Stimulated activated CD4-positive, alpha-beta T cell treated with anti-CD3 and anti-CD28 coated beads, Interleukin-1b, Interleukin-23, amount 100 ng/mL, for 24 hours (primary cell): ENCODE results near the gene NT5C1B.
"Not testable (repeated sequence)": the region's sequence is repeated elsewhere in the genome, so short reads cannot be mapped to it uniquely, and the experiment has no call there.

Experiments
- DNase-seq, 4 experiments: peaks; one replicate each; pipeline ENCODE4 v3.0.0-alpha.2; 2020; ENCODE audit warnings: low read depth in 4 of 4, low spot score in 1 of 4

The NT5C1B gene

DNA sequence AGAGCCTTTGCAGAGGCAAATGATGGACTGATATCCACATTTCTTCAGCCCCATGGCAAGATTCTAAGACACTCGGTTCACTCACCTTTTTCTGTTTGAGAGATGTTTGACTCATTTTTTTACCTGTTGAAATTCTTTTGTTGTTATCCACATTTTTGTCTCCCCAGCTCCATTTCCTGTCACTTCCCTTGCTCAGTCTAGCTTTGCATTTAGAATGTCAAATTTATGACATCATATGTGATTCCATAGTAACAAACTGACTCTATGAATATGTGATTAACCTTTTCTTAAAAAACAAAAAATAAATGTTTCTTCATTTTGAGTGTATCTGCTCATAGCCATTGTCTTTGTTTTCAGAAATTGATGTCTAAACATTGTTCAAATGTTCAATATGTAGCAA, at the start of gene NT5C1B:
Gene NT5C1B, minus strand, starts transcription at position 216 of the 400 bp plus-strand sequence. Its CDS starts 101 bp downstream, at position 115.
- no peak for DNase-seq

DNA sequence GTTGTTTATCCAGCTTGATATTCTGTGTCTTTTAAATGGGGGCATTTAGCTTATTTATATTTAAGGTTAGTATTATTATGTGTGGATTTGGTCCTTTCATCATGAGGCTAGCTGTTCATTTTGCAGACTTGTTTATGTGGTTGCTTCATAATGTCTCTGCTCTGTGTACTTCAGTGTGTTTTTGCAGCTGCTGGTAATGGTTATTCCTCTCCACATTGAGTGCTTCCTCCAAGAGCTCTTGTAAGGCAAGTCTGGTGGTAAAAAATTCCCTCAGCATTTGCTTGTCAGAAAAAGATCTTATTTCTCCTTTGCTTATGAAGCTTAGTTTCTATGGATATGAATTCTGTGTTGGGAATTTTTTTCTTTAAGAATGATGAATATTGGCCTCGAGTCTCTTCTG, 47.8 kb upstream of the NT5C1B start:
- DNase-seq, result no peak

DNA sequence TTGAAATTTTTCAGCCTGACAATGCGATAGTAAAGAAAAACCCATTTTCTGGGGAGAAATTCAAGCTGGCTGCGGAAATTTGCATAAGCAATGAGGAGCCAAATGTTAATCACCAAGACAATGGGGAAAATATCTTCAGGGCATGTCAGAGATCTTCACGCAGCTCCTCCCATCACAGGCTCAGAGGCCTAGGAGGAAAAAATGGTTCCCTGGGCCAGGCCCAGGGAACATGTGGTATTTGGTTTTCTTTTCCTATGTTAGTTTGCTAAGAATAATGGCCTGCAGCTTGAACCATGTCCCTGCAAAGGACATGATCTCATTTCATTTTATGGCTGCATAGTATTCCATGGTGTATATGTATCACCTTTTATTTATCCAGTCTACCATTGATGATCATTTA, 43.3 kb upstream of the NT5C1B start:
- DNase-seq, result not testable (repeated sequence)

DNA sequence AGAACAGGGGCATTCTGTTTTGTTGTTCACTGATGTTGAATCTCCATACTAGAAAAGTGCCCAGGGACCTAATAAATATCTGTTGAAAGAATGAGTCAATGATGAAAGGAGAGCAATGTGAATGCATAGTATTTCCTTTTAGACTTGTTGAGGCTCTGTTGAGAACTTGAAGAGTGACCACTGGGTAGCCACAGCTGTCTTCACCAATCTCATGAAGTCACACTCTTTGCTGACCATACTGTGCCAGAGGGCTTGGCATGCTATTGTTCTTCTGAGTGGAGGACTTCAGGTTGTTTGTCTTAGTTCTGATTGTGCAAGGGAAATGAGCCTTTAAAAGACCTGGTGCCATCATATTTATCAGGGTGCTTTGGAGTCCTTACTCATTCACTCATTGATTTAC, 41.6 kb upstream of the NT5C1B start:
- no peak for DNase-seq

DNA sequence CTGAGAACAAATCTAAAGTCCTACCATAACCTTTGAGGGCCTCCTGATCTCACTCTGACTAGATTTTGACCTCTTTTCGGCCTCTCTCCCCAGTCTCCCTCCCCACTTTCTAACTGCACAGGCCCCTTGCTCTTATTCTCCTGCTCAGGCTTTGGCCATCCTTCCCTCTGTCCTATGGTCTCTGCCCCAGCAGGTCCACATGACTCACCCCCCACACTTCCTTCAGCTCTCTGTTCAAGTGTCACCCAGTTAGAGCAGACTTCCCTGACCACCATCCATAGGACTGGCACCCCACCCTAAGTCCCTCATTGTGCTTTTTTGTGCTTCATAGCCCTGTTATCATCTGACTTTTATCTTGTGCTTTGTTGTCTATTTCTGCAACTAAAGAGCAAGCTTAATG, 41.2 kb upstream of the NT5C1B start:
- DNase-seq, result no peak

DNA sequence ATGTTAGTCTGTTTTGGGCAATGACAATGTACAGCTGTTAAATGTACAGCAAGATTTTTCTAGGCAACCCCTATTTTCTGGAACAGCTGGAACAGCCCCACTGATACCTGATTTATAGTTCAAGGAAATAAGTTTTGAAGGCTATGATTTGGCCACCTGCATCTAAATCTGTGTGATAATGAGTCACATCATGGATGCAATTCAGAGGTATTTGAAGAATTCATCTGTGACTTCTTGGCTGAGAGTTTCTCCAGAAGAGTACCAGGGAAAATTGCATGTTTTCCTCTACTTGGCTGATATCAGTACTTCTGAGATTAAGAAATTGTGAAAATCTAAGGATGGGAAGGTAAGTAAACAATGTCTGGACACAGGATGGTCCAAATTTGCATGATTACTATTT, 40.7 kb upstream of the NT5C1B start:
- no peak for DNase-seq

DNA sequence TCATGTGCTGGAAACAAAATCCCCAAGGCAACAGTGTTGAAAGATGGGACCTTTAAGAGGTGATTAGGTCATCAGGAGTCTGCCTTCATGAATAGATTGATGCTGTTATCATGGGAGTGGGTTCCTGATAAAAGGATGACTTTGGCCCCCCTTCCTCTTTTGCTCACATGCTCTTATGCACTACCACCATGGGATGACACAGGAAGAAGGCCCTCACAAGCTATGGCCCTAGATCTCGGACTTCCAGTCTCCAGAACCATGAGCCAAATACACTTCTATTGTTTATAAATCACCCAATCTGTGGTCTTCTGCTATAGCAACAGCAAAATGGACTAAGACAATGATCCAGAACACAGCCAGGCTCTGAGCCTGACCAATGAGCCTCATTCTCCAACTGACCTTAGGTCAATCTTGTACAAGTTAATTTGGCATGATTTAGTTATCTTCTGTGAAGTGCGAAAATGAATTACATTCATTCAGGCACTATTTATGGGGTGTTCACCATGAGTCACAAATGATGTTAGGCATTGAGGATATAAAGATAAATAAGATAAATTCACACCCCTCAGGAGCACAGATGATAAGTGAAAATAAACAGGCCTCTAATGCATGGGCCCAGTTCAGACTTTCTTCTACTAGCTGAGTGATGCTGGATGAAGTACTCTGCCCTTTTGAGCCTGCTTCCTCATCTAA, 37.7 kb upstream of the NT5C1B start:
- no peak for DNase-seq

DNA sequence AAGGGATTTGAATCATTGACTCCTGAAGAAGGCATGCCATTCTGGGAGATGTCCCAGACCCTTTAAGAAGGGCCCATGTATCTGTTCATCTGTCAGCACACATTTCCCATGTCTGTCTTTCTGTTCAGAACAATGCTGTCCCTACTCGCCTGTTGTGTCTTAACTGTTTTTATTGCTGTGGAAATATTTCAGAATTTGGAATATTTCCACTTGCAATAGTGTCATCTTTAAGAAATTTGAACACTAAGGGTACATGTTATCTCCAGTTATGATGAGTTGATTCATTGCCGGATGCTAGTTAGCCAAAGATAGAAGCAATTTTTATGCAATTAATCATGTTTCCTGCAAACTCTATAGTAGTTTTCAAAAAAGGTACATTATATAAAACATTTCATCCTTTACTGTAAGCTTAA, 36.9 kb upstream of the NT5C1B start:
- DNase-seq, result no peak

DNA sequence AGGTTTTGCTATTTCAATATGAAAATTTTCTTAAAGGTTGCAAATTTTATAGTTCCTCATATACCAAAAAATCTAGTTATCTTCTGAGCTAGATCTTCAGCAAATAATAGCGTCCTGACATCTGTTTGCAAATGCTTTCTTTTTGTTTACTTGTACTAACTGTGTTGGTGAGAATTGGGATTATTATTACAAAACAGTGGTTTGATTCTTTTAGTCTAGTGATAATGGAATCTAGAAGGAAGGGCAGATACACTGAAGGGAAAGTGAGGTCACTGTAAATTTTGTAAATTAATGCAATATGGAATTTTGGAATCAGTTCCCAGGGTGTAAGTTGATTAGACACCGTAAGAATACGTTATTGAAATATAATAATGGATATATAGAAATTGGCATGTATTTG, 36.2 kb upstream of the NT5C1B start:
- no peak for DNase-seq

DNA sequence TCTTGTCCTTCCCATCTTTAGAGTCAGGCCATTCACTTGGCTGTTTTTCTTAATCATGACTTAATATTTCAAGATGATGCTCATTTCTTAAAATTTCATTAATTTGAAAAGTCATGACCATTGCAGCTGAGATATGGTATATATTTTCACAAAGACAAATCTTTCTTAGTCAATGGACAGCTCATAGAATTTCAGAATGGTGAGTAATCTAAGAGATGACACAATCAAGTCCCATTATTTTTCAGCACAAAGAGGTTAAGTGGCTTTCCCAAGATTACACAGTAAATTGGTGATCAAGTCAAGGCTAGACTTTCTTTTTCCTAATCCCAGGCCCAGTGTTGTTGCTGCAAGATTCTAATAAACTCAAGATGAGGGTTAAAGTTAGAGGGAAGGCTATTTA, 34.4 kb upstream of the NT5C1B start:
- DNase-seq, result no peak

DNA sequence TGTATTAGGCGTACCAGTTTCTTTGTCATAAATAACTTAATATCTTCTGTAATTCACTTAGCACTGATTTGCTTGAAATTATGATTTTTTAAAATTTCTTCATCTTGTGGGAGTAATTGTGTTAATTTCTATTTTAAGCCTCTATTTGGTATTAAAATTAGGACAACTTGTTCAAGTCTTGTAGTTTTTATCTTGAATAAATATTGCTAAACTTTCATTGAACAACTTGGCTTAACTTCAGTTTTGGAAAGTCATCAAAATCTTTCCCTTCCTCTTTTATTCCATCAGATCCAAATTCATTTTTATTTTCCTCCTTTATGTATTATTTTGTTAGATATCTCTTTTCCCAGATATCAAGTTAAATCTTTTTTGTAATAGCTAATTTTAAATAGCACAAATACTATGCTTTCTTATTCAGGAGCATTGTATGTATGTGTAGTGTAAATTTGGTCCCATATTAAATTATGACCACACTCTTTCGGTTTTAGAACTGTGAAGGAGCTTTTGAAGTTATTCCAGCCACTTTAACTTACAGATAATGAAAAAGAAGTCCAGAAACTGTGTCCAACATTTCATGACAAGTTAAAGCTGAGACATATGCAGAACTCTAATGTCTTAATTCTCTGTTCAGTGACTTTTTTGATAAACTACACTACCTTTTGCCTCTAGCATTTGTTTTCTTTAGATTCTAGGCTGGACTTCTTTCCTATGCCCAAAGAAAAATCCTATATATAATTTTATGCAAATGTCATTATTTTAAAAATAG, 31.7 kb upstream of the NT5C1B start:
- no peak for DNase-seq

DNA sequence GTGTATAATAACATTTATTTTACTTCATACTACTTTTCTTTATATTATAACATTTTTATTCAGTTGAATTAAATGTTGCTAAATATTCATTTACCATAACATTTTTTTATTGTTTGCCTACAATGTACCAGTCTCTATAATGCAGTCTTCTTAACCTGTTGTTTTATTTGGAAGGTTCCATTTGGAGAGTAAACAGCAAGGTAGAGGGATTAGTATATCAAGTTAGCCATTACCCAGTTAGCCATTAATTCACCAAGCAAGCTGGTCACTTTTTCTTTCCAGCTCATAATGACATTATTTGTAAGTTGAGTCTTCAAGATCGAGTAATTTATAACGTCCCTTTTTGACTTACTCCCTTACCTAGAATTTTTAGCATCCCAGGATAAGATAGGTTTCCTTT, 29.7 kb upstream of the NT5C1B start:
- DNase-seq, result no peak

DNA sequence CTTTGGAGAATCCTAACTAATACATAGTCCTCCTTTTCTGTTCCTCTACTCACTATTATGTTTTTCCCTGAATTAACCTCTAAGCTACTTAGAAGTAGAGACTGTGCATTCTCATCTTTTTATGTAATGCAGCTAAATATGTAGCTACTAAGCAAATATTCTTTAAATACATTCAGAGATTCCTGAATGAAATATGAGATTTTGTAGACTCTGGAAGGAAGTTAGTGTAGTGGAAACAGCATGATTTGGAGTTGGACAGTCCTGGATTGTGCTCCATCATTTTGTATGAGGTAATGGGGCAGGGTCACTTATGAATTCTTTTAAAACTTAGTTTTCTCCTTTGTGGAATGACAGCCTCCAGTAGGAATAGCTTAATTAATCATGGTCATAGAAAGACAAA, 24.7 kb upstream of the NT5C1B start:
- DNase-seq, result no peak

DNA sequence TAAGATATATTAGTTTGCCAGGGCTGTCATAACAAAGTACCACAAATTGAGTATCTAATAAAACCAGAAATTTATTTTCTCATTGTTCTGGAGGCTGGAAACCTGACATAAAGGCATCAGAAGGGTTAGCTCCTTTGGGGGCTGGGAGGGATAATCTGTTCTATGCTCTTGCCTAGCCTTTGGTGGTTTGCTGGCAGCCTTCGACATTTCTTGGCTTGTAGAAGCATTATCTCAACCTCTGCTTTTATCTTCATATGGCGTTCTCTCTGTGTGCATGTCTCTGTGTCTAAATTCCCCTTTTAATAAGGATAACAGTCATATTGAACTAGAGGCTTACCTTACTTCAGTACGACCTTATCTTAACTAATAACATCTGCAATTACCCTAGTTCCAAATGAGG, 22.8 kb upstream of the NT5C1B start:
- no peak for DNase-seq

DNA sequence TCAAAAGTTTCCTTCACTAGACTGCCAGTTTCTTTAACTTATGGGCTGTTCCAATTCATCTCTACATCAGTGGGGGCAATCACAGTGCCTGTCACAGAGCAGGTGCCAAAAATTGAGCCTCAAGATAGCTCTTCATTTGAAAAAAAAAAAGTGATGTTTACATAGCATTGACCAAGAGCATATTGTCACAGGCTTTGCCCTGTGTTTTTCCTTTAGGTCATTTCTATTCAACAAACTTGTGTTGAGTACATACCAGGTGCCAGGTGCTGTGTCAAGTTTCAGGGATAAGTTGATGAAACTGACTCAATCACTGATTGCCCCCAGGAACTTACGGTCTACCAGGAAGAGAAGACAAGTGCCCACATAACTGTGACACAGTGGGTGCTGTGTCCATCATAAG, 22.2 kb upstream of the NT5C1B start:
- DNase-seq, result no peak

DNA sequence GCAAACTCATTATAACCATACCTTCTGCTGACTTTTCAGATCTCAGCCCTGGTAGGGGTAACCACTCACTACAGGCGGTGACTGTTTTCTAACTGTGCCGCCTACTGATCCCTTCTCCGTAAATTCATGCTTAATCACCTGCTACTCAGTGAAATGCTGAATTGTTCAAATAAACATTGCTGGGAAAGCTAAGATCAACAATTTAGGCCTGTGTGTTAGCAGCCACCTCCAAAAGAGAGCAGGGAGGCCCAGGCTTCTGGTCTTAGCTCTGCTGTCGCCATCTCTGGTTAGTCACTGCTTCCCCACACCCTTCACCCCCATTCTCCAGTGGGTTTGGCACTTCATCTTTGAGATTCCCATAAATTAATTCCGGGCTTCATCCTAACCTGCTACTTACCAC, 21.8 kb upstream of the NT5C1B start:
- DNase-seq, result no peak

DNA sequence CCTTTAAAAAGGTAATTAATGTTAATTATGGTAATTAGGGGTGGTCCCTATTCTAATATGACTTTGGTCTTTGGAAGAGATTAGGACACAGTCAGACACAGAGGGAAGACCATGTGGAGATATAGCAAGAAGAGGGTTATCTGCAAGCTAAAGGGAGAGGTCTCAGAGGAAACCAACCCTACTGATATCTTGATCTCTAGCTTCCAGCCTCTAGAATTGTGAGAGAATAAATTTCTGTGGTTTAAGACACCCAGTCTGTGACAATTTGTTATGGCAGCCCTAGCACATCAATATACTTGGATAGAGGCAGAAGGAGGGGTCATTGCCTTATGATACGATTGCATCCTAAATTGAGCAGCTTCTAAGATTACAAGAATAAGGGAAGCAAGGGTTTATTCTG, 21.3 kb upstream of the NT5C1B start:
- no peak for DNase-seq

DNA sequence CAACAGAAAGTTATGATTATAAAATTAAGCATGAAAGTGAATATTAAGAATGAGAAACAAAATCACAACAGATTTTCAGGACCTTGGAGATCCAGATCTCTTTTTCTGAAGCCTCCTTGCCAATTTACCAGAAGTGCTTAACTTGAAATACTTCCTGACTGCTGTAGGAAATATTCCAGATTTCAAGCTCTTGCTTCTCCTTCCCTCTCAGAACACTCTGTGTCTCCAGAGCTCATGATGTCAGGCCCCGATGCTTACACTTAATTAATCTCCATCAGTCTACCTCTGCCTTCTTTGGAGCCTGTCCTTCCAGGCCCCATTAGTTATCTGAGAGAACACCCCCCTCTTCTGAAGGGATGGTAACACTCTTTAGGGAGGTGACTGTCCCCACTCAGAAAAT, 20.7 kb upstream of the NT5C1B start:
- DNase-seq, result no peak

DNA sequence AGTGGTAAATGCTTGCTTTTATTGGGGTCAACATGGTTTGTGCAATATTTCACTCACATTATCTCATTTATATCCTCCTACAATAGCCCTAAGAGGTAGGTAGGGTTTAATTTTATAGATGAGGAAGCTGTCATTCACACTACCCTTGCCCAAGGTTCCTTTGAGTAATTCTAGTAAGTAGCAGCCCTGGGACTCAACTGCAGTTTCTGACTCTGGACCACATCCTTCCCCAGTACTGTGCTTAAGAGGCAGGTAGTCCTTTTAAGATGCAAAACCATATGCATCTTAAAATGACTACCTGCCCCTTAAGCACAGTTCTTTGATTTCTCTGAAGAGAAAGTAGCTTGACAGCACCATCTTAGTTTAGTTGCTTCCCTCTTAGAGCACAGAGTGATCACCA, 15.7 kb upstream of the NT5C1B start:
- no peak for DNase-seq

DNA sequence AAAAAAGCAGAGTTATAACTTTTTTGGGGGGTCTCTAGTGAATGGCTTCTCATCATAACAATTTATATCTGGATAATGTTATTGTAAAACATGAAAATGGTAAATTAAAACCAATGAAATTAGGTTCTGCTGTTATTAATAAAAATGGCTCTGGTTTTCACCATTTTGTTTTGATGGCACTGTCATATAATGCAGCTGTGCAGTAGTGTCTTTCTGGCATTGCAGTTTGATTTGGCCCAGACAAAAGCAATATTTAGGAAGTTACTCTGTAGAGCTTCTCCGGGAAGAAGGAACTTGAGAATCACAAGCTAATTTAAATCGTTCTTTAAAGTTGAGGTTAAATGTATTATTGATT, 15.1 kb upstream of the NT5C1B start:
- DNase-seq, result no peak

DNA sequence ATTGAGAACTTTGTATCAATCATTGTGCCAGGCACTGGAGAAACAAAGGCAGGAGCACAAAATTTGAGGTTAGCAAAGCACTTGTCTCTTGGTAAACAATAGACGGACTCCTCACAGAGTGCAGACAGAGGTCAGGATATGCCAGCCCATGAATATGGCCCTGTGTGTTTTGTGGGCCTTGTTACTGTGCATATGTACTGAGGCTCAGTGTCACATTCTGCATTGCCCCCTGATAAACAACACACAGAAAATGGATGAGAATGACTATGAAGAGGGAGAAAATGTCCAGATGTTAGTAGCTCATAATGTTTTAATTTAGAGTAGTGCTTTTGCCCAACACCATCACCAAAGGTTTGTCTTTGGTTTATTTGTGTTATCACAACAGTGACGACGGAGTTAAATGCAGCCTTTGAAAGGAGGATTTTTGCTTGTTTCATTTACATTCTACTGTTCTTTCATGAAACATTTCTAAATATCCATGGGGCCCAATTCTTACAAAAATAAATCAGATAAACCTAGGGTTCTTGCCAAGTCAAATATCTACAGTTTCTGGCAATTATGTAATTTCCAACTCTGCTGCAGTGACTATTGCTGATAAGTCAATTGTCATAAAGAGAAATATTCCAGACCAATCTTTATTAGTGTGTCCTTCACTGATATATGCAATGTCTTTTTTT, 14.6 kb upstream of the NT5C1B start:
- no peak for DNase-seq

DNA sequence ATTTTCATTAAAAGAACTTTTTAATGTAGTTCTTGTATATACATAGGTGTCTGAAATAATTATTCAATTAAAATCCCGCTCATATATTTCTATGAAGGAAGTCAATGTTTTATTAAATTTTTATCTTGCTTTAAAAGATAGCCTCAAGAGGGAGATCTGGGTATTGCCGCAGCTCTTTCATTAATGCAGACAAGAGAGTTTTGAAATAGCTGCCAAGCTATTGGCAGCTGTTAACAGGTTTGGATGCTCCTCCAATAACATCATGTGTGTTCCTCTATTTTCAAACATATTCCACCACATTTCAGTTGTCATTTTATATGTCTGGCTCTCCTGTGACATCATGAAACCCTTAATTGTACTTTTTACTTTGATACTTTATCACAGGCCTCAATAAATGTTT, 12.9 kb upstream of the NT5C1B start:
- DNase-seq, result no peak

DNA sequence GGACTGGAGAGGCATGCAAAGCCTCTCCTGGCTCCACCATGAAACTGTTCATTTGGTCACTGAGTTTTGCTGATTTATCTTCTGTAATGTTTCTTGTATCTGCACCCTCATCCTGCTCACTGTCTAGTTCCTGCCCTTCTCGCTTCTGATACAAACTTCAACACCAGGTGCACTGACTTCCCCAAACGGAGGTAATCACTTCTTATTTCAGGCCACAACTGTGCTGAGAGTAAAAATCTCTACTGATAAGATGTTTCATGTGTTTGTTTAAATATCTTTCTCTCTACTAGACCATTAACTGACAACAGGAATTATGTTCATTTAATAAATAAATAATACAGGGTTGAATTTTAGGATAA, 10.9 kb upstream of the NT5C1B start:
- no peak for DNase-seq
